ENCODE measurements around the gene PAQR6. TPM values are rescaled to one million over a fixed set of nuclear protein-coding genes. Genes with fewer than 3 reads are reported as not detected.

Gene PAQR6
- total RNA-seq (ENCODE audit: unreplicated experiment), result 10.8 TPM
- long read RNA-seq, partial matches to known transcripts, result 1 of 1 reads
- long read RNA-seq, other reads (novel, unspliced or antisense), result 0 of 1 reads

- no peak for TF ChIP-seq CTCF (IDR thresholded peaks at IDR 0.05; ENCODE audit: partially characterized antibody, unreplicated experiment)
- H3K27ac Mint-ChIP-seq (ENCODE audit: unreplicated experiment), result no peak within 1 kb of the TSS
- peaks cover 24% of the 10 kb centered on the region for H3K4me1 Mint-ChIP-seq (ENCODE audit: low read depth, unreplicated experiment)
Measured at GRCh38 chr1:156247460-156248322, at the start of gene PAQR6. Gene PAQR6, minus strand, starts transcription at chr1:156248056. Its CDS starts 1,325 bp downstream, at chr1:156246731.

GRCh38 chr1:156295391-156295947 lies 47.6 kb upstream of the PAQR6 start, which contains the start of gene GLMP:
Gene GLMP, minus strand, starts transcription at chr1:156295679. Its CDS starts 34 bp downstream, at chr1:156295645.
- peaks cover 9% of the 10 kb centered on the region for H3K4me1 Mint-ChIP-seq (ENCODE audit: low read depth, unreplicated experiment)
- TF ChIP-seq CTCF (IDR thresholded peaks at IDR 0.05; ENCODE audit: partially characterized antibody, unreplicated experiment), result no peak
- peak within 1 kb of the TSS; percentile 75 for H3K27ac Mint-ChIP-seq (ENCODE audit: unreplicated experiment)

More at GRCh38 chr1:156247460-156248322, at the start of gene PAQR6:
- Mint-ChIP-seq H3K9me3 (ENCODE audit: unreplicated experiment) (peaks cover 10% of the 10 kb centered on the region), H3K36me3 (ENCODE audit: unreplicated experiment) (no peaks in the 10 kb centered on the region), H3K27me3 (ENCODE audit: unreplicated experiment) (peaks cover 20% of the 10 kb centered on the region), H3K4me3 (ENCODE audit: unreplicated experiment) (no peak within 1 kb of the TSS)
- DNase-seq, result peak; percentile 30

GRCh38 chr1:156293895-156294294 lies 46.0 kb upstream of the PAQR6 start:
- H3K36me3 Mint-ChIP-seq (ENCODE audit: unreplicated experiment), result no peaks in the 10 kb centered on the region
- no peak for DNase-seq
- H3K4me3 Mint-ChIP-seq (ENCODE audit: unreplicated experiment), result no peak overlapping the region
- H3K27me3 Mint-ChIP-seq (ENCODE audit: unreplicated experiment), result peaks cover 3% of the 10 kb centered on the region
- H3K4me1 Mint-ChIP-seq (ENCODE audit: low read depth, unreplicated experiment), result peaks cover 9% of the 10 kb centered on the region
- H3K27ac Mint-ChIP-seq (ENCODE audit: unreplicated experiment), result no peak overlapping the region
- TF ChIP-seq CTCF (IDR thresholded peaks at IDR 0.05; ENCODE audit: partially characterized antibody, unreplicated experiment), result no peak
- H3K9me3 Mint-ChIP-seq (ENCODE audit: unreplicated experiment), result peaks cover 1% of the 10 kb centered on the region

More at GRCh38 chr1:156295391-156295947, 47.6 kb upstream of the PAQR6 start, which contains the start of gene GLMP:
- peaks cover 3% of the 10 kb centered on the region for H3K27me3 Mint-ChIP-seq (ENCODE audit: unreplicated experiment)
- DNase-seq, result peak; percentile 43
- H3K4me3 Mint-ChIP-seq (ENCODE audit: unreplicated experiment), result peak within 1 kb of the TSS; percentile 89
- H3K9me3 Mint-ChIP-seq (ENCODE audit: unreplicated experiment), result peaks cover 3% of the 10 kb centered on the region
- no peaks in the 10 kb centered on the region for H3K36me3 Mint-ChIP-seq (ENCODE audit: unreplicated experiment)

DNA sequence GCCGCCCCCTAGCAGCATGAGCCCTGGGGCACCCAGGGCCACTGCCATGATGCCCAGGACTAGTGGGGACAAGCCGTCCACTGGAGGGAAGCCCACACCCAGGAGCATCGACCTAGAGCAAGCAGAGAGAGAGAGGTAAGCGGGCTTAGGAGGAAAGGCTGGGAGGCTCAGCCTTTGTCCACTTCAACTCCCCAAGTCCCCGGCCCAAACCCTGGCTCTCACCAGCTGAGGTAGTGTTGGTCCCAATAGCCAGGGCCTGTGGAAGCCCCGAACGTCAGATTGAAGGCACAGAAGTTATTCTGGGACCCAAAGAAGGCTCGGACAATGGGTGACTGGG lies 45.2 kb upstream of the PAQR6 start:
- TF ChIP-seq CTCF (IDR thresholded peaks at IDR 0.05; ENCODE audit: partially characterized antibody, unreplicated experiment), result no peak
- H3K27ac Mint-ChIP-seq (ENCODE audit: unreplicated experiment), result no peak overlapping the region
- H3K9me3 Mint-ChIP-seq (ENCODE audit: unreplicated experiment), result peaks cover 1% of the 10 kb centered on the region
- DNase-seq, result no peak
- H3K4me1 Mint-ChIP-seq (ENCODE audit: low read depth, unreplicated experiment), result peaks cover 9% of the 10 kb centered on the region
- peaks cover 3% of the 10 kb centered on the region for H3K27me3 Mint-ChIP-seq (ENCODE audit: unreplicated experiment)
- no peaks in the 10 kb centered on the region for H3K36me3 Mint-ChIP-seq (ENCODE audit: unreplicated experiment)
- no peak overlapping the region for H3K4me3 Mint-ChIP-seq (ENCODE audit: unreplicated experiment)
